NCI-H748 treated with DMSO at 0.1 percent for 48 hours (cell line): ENCODE measurements around the gene ARHGEF5.
"Not testable (repeated sequence)": the region's sequence is repeated elsewhere in the genome, so short reads cannot be mapped to it uniquely, and the experiment has no call there.

Experiments used
- DNase-seq: peaks from one replicate; lab custom pipeline; 2025; lab: John Stamatoyannopoulos, UW

Gene ARHGEF5

DNA sequence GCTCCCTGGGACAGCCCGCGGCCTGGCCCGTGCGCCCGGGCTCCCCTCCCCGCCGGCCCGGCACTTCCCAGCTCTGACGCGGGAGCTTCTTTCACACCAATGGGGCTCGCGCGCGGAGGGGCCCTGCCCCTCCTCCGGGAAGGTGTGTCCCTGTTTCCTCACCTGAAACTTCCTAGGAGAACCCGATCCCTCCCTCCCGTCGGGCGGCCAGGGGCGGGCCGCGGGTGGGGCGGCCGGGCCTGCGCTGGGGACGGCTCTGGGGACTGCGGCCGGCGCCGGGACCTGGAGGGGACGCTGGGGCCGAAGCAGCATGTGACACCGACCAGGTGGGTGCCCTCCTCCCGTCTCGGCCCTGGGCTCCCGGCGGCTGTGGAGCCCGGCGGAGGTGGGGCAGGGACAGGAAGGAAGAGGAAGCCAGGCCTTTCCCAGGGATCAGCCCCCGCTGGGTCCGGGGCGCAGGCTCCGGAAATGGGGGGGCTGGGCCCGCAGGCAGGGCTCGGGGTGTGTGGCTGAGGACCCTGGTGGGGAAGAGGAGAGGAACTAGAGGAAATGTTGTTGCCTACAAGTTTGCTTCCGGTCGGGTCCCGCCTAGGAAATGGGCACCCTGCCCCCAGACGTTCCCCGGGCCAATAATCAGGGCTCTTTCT is at the start of gene ARHGEF5:
ARHGEF5 (plus strand) TSS at position 227 of the 647 bp plus-strand sequence. CDS start 7,268 bp downstream, outside the sequence.
- DNase-seq: not testable (repeated sequence)

DNA sequence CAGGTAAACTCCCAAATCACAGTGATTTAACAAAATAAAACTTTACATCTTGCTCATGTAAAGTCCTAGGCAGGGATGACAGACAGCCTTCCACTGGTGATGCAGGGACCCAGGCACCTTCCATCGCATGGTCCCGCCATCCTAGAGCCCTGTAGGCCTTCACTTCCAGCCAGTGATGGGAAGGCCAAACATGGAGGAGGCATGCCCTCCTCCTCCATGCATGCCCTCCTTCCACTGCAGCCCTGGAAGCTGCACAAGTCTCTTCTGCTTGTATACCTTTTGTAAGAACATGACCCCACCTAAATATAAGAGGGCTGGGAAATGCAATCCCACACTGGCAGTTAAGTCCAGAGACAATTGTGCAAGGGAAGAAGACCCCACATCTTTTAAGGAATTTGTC is 45.5 kb upstream of the ARHGEF5 start:
- DNase-seq: not testable (repeated sequence)

DNA sequence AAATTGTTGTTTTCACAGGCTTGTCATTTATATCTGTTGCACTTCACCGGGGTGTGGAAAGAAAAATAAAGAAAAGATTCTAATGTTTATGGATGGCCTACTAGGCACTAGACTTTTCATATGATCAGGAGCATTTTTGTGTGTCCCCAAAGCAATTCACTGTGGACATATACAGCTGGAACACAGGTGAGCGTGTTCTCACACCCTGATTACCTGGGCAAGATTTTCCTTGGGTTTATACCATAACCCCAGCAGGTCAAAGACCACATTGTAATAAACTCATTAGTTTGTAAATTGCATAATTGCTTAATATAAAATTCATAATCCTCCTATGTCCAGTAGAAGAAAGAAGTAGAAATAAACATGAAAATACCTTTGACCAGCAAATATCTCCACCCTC is 44.0 kb upstream of the ARHGEF5 start:
- DNase-seq: not testable (repeated sequence)

DNA sequence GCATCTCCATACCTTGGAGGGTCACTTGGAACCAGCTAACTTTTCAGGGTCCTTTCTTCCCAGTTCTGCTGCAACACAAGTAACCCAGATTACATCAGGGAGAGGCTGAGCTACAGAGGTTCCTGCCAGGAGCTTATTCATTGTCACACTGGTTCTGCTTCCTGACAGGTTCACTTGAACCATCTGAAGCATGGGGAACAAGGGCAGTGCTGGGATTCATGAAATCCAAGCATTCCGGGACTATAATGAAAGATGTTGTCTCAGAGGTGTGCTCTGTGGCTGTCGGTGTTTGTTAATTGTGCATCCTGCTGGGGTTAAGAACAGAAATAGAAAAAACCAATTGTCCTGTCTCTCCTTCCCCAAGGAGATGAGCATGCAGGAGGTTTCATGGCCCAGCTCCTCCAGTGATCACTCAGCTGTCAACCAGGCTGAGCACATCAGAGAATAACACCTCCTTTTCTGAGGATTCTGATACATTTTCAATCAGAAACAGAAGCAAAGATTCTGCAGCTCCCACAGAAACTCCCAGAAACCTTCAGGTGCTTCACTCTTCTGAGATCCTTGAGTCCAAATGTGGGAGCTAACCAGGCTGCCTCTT is 43.2 kb upstream of the ARHGEF5 start, which contains the start of gene OR2A1:
OR2A1 (plus strand) TSS at position 548 of the 598 bp plus-strand sequence. CDS start 5,706 bp downstream, outside the sequence.
- not testable (repeated sequence) for DNase-seq

DNA sequence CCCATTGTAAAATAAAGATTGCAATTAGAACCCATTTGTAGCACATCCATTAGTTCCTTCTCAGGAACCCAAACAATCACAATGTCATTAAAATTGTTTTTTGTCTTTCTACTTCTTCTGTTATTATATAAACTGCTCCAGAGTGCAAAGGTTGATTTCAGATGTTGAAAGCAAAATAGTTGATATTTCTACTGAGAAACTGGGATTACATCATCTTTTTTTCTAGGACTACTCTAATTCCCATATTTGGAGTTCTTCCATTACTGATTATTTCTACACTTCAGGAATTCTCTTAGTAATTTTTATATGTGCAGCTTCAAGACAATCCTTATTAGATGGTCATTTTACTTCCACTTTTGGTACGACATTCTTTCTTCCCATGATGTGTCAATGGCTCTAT is 37.7 kb upstream of the ARHGEF5 start:
- DNase-seq: not testable (repeated sequence)

DNA sequence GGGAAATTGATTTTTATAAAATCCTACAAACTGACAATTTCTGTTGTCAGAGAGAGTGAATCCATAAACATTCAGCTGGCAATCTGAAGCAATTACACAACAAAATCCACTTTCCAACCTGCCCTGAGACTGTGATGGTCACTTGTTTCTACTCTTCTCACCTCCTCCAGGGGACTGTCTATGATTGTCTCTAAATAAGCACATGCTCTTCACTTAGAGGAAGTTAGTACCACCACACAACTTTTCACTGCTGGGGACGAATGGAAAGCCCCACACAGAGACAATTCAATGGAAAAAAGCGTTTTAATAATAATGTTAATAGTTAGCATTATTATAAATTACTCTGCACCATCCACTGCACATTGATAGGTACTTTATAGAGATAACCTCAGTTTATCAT is 35.7 kb upstream of the ARHGEF5 start:
- DNase-seq: not testable (repeated sequence)

DNA sequence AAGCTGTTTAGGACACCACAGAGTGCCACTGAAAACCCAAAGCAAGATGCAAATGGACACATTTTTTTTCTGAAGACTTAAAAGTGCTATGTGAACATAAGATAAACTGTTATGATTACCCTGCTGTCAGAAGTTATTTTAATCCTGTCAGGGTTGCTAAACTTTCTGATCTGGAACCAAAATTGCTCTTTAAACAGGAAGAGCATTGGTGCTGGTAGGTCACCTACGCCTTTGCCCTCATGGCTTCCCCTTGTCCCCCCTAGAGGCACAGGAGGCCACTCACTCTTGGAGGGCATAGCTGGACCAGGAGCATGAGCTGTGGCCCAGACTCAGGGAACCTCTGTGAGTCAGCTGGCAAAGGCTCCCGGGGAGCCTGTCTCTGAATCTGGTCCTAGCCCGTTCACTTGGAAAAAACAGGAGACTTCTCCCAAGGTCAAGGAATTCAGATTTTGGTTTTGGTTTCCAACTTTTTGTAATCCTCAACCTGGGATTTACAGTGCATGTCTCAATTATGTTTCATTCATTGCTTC is 33.5 kb upstream of the ARHGEF5 start:
- DNase-seq: not testable (repeated sequence)

DNA sequence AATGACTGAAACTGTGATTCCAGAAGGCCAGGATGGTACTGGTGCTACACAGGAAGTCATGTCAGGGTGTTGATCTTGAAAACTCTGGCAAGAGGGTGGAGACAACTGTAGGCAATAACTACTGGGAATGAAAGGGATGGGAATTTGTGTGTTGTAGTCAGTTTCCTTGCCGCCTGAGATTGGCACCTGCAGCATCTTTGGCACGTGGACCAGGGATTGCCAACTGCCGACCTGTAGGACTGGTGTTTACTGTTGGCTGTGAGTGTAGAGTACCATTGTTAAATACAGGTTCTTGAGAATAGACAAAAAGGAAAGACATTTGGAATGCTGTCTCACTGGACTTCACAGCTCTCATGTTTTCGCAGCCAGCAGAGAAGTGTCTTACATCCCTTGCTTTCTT is 31.8 kb upstream of the ARHGEF5 start:
- DNase-seq: not testable (repeated sequence)

DNA sequence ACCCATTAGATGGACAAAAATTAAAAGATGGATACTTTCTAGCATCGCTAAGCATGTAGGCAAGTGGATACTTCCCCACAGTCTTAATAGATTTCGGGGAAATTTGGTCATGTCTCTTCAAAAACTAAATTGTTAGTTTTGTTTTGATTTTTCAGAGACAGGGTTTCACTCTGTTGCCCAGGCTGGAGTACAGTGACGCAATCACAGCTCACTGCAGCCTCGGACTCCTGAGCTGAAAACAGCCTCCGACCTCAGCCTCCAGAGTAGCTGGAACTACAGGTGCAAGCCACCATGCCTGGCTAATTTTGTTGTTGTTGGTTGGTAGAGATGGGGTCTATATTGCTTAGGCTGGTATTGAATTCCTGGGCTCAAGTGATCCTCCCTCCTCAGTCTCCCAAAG is 29.3 kb upstream of the ARHGEF5 start:
- DNase-seq: not testable (repeated sequence)

DNA sequence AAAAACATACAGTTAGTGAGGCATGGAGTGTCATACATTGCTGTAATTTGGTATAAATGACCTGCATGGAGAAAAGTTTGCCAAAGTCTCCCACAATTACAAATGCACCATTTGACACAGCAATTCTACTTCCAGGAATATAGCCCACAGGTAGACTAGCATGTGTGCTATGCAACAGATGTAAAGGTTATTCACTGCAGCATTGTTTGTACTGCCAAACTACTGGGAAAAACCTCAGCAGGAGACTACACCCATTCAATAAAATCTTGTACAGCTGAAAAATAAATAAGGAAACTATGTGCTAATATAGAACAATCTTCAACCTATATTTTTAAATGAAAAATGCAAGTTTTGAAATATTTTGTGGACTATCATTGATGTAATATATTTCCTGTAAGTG is 25.2 kb upstream of the ARHGEF5 start:
- DNase-seq: not testable (repeated sequence)

DNA sequence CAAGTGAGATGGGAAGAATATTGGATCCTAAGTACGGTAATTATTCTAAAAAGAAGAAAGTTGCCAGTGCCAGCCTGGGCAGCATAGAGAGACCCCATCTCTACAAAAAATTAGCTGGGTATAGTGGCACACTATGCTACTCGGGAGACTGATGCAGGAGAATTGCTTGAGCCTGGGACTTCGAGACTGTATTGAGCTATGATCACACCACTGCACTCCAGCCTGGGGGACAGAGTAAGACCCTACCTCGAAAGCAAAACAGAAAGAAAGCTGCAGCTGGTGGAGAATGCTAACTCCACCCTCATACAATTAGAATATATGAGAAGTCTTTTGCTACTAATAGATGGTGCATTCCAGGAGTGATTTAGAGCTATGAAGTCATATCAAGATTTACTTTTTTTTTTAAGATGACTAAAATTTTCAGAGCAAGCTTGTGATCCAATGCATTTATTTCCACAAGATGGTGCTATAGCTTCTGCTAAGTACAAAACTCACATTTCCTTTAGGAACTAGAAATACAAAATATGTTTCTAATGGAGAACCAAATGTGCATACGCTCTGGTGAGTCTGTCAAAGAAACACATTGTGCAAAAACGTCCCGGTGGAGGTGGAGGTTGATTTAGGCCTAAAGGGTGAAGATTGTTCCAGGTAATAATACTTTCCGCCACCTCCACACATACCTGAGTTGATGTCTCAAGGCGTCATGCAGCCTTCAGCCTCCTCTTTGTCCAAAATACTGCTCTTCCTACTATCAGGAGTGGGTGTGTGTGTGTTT is 23.8 kb upstream of the ARHGEF5 start:
- DNase-seq: not testable (repeated sequence)

DNA sequence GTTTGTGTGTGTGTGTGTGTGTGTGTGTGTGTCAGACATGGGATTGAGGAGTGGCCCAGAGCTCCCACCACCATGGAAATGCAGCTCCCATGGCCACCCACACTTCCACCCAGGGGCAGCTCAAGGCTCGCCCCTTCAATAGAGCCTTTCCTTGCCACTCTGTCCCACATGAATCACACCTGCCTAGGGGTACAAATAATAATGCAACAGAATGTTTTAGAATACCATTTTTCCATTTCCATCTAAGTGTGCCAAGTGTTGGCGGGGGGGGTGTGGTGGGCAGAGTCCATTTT is 23.3 kb upstream of the ARHGEF5 start:
- not testable (repeated sequence) for DNase-seq

DNA sequence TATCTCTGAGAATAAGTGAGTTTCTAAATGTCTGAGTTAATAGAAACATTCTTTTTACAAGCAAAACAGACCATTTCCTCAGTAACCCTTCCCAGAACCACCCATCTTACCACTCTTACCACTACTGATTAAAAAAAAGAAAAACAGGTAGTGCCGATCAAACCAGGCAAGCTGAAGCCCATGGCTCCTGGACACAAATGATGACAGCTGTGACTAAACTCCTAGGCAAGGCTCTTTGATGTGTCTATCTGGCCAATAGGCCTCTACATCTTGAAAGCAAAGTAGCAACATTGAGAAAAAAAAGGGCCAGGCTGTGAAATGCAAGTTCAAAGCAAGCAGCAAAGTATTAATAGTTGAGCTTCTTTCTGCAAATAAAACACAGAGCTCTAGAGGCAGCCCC is 6.6 kb upstream of the ARHGEF5 start:
- DNase-seq: not testable (repeated sequence)

DNA sequence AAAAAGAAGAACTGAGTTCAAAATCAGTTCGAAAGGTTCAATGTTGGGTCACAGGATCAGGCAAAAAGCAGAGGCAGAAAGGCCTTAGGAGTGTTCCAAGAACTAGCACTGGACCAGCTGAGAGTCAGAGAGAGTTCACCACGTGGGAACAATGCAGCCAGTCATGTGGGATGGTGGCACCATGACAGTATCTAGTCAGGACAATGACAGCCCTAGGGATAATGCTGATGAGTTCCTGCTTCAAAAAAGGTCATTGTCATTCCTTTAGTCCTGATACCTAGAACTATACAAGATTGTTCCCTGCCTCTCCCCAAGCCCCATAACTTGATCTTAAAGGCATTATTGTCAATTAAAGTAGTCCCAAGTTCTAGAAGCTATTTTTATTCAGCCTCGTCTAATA is 3.5 kb upstream of the ARHGEF5 start:
- DNase-seq: not testable (repeated sequence)

DNA sequence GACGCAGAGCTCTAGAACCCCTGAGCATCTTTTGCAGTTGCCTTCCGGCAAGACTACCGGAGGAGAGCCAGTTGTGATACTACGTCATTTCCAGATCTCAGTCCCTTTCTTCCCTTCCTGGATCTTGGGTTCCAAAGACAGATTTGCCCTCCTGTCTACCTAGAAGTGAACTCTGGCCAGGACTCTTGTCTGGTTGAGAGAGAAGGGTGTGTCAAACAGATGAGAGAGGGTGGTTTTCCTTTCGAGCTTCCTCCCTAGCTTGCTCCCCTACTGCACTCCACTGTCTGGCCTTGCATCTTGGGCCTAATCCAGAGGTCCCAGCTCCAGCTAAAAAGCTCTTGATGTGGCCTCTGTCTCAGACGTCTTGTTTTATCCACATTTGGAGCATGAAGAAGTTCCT is 983 bp downstream of the ARHGEF5 start:
- DNase-seq: not testable (repeated sequence)

DNA sequence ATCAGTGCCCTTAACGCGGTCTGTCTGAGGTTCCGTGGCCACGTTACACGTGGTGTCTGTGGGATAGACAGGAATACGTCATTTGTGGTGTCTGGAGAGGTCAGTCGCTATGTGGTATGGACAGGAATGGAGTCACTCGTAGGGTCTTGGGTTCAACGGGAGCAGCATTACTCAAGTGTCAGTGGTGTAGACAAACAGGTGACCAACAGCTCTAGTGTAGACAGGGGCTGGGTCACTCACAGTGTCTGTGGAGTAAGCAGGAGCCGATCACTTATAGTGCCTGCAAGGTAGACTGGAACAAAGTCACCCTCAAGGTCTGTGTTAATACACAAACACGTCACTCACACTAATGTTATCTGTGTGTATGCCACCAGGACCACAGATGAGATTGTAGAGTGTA is 1.7 kb downstream of the ARHGEF5 start:
- not testable (repeated sequence) for DNase-seq

DNA sequence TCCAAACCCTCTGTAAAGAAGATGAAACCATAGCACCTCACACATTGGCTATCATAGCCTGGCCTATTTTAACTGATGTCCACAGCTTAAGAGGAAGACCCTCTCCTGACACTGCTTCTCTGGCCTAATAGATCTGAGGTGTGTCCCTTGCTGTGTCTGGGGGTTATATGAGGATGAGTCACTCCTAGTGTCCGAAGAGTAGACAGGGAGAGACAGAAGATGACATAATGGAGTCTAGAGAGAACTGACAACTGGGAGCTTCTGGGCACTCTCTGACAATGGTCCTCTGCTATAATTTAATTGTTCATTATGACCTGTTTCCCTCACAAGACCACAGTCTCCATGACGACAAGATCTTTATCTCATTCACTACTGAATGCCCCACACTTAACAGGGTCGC is 6.9 kb downstream of the ARHGEF5 start:
- DNase-seq: not testable (repeated sequence)

DNA sequence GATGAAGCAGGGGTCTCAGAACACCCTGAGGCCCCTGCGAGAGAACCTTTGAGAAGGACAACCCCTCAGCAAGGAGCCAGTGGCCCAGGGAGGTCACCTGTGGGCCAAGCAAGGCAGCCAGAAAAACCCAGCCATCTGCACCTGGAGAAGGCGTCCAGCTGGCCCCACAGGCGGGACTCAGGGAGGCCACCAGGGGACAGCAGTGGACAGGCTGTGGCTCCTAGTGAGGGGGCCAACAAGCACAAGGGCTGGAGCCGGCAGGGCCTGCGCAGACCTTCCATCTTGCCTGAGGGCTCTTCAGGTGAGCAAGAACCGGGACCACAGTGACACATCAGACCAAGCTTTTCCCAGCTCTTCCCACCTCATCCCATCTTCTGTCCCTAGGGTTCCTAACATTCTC is 10.3 kb downstream of the ARHGEF5 start:
- DNase-seq: not testable (repeated sequence)

DNA sequence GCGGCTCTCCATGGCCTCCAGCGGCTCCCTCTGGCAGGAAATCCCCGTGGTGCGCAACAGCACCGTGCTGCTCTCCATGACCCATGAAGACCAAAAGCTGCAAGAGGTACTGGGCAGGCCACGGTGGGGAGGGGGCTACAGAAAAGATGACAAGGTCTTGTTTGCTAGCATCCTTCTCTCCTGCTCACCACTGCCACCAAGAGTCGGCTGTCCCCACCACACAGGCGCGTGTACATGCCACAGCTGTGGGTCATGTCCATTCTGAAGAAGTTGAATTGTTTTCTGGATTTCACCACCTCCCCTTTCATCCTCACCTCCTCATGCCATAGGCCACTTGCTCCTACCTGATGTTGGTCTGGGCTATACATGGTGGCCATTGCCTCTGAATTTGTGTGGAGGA is 12.0 kb downstream of the ARHGEF5 start:
- not testable (repeated sequence) for DNase-seq

DNA sequence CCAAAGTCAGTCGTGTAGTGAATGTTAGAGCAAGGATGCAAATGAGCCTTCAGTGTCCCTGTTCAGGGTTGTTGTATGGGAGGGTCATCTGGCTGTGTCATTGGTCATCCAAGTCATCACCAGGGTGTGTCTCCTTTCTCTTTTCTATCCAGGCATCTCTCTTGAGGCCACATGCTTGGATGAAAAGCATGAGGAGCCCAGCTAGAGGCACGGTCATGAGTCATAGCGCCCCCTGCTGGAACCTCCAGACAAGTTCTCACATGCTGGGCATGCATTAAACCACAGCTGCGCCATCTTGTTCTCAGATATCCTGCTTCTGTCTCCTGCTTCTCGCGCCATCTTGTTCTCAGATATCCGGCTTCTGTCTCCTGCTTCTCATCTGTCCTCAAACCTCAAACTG is 14.0 kb downstream of the ARHGEF5 start:
- not testable (repeated sequence) for DNase-seq

DNA sequence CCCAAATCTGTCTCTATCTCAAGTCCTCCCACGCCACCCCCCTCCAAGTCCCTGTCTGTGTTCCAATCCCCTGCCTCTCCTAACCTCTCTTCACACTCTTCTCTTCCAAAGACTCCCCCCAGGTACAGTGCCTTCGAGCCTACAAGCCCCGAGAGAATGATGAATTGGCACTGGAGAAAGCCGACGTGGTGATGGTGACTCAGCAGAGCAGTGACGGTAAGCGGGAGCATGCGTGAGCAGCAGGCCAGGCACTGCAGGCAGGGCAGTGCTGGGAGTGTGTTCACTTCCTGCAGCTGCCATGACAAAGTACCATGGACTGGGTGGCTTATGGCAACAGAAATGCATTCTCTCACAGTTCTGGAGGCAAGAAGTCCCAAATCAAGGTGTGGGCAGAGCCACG is 23.4 kb downstream of the ARHGEF5 start:
- DNase-seq: no peak

DNA sequence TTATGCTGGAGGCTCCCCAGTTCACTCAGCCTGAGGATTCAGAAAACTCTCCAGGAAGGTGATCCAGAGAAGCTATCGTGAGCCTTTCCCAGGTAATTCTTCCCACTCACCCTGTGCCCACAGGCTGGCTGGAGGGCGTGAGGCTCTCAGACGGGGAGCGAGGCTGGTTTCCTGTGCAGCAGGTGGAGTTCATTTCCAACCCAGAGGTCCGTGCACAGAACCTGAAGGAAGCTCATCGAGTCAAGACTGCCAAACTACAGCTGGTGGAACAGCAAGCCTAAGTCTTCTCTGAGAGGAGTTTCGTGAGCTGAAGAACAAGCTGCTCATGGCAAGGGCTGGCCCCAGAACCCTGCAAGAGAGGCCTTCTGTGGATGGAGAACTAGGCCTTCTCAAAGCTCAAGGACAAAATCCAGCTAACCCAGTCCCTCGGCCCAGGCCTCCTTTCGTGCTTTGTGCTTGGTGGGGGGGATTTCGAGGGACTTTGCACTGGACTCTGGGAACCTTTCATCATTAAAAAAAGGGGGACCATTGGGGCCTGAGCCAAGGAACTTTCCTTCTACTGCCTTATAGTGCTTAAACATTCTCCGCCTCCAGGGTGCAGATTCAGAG is 24.7 kb downstream of the ARHGEF5 start:
- no peak for DNase-seq
